K562 (cell line): ENCODE measurements around the gene PPP4R3A. TPM values are rescaled to one million over a fixed set of nuclear protein-coding genes. Genes with fewer than 3 reads are reported as not detected.

Experiments used
- BRCA1 ChIP-seq, 2 experiments: fragments of 450-650 bp in 1 of 2; sonication (generic) in 1 of 2; formaldehyde crosslinking in 1 of 2; IDR thresholded peaks; 2 replicates each; pipeline versions ENCODE4 v1.5.0 to v1.6.1; 2017 to 2020; ENCODE audit warnings: mild to moderate bottlenecking in 1 of 2, missing genetic modification reagents in 1 of 2
- DMBX1 ChIP-seq: fragments of 250-450 bp; sonication (Bioruptor Pico); IDR thresholded peaks from 2 replicates; pipeline ENCODE4 v1.8.0; 2022; ENCODE audit warnings: inconsistent platforms, mild to moderate bottlenecking, moderate library complexity, borderline replicate concordance
- EP400 ChIP-seq: fragments of 450-650 bp; IDR thresholded peaks from 2 replicates; pipeline ENCODE4 v1.6.1; 2017; ENCODE audit warnings: antibody characterized with exemption, mild to moderate bottlenecking, moderate library complexity
- MBD1 ChIP-seq: fragments of 250-450 bp; sonication (Bioruptor Pico); IDR thresholded peaks from 2 replicates; pipeline ENCODE4 v1.8.0; 2022; ENCODE audit warnings: inconsistent platforms
- POLR2G ChIP-seq: fragments of 200-400 bp; formaldehyde crosslinking; IDR thresholded peaks from 2 replicates; pipeline ENCODE4 v1.6.1; 2017; ENCODE audit warnings: low read depth, mild to moderate bottlenecking, antibody characterized with exemption, low read length, moderate library complexity
- POLR3G ChIP-seq: IDR thresholded peaks from 2 replicates; pipeline ENCODE4 v1.6.1; 2011; ENCODE audit not compliant: insufficient read length, insufficient replicate concordance; ENCODE audit errors: extremely low read depth
- POU5F1 ChIP-seq: fragments of 150-350 bp; IDR thresholded peaks from 2 replicates; pipeline ENCODE4 v1.6.1; 2014; ENCODE audit warnings: borderline replicate concordance, low read length, low read depth, mild to moderate bottlenecking; ENCODE audit not compliant: partially characterized antibody
- PREB ChIP-seq: sonication (generic); formaldehyde crosslinking; IDR thresholded peaks from 2 replicates; pipeline ENCODE4 v1.8.1; 2023; ENCODE audit warnings: mild to moderate bottlenecking, missing genetic modification reagents
- SIN3B ChIP-seq: fragments of 450-650 bp; IDR thresholded peaks from 2 replicates; pipeline ENCODE4 v1.6.1; 2017; ENCODE audit warnings: low read depth, mild to moderate bottlenecking, moderate library complexity
- SMAD1 ChIP-seq: fragments of 150-350 bp; IDR thresholded peaks from 2 replicates; pipeline ENCODE4 v1.6.1; 2014; ENCODE audit warnings: low read length, low read depth; ENCODE audit not compliant: partially characterized antibody
- TAF9B ChIP-seq: fragments of 450-650 bp; IDR thresholded peaks from 2 replicates; pipeline ENCODE4 v1.6.1; 2018; ENCODE audit warnings: mild to moderate bottlenecking; ENCODE audit not compliant: partially characterized antibody
- THRB ChIP-seq: fragments of 450-650 bp; formaldehyde crosslinking; conservative IDR thresholded peaks from 2 replicates; pipeline ENCODE4 v1.4.0; 2022; ENCODE audit warnings: mild to moderate bottlenecking, missing genetic modification characterization
- TRIM28 ChIP-seq: fragments of 450-650 bp; IDR thresholded peaks from 2 replicates; pipeline ENCODE4 v1.6.1; 2017
- ZNF232 ChIP-seq: sonication (generic); formaldehyde crosslinking; IDR thresholded peaks from 2 replicates; pipeline ENCODE4 v1.8.0; 2022; ENCODE audit warnings: mild to moderate bottlenecking, missing genetic modification reagents
- ZNF24 ChIP-seq: fragments of 450-650 bp; IDR thresholded peaks from 2 replicates; pipeline ENCODE4 v1.6.1; 2016
- ZNF280B ChIP-seq: fragments of 250-450 bp; sonication (Bioruptor Pico); IDR thresholded peaks from 2 replicates; pipeline ENCODE4 v1.5.1; 2021; ENCODE audit warnings: mild to moderate bottlenecking
- ZNF639 ChIP-seq, 2 experiments: fragments of 200-800 bp in 1 of 2; sonication (Bioruptor generic) in 1 of 2; sonication (generic) in 1 of 2; formaldehyde crosslinking in 1 of 2; IDR thresholded peaks in 1 of 2; conservative IDR thresholded peaks in 1 of 2; 2 replicates each; pipeline versions ENCODE4 v1.5.0 to v1.6.1; 2016 to 2020; ENCODE audit warnings: missing compliant biosample characterization in 1 of 2, missing genetic modification characterization in 1 of 2, missing genetic modification reagents in 1 of 2
- ZNF668 ChIP-seq: fragments of 250-450 bp; sonication (Bioruptor Pico); IDR thresholded peaks from 2 replicates; pipeline ENCODE4 v1.8.0; 2022; ENCODE audit warnings: mild to moderate bottlenecking, inconsistent platforms
- ZNF830 ChIP-seq: fragments of 250-450 bp; sonication (Bioruptor Pico); IDR thresholded peaks from 2 replicates; pipeline ENCODE4 v1.5.0; 2021; ENCODE audit warnings: mild to moderate bottlenecking
- polyA plus RNA-seq, 8 experiments: library from polyadenylated mRNA; depleted of rRNA in 4 of 8; stranded (reverse) in 5 of 8; unstranded in 3 of 8; fragments of >200 nt; fragmentation: Nextera tagmentation in 2 of 8; fragmentation: Illumina TruSeq in 1 of 8; extraction: Ambion mirVana in 2 of 8; extraction: Trizol in 1 of 8; gene quantifications; 2 replicates each; pipeline versions ENCODE4 v1.2.1 to v1.2.3, GENCODE V29; 2011 to 2014; ENCODE audit warnings: inconsistent platforms in 1 of 8, missing spikeins in 1 of 8
- total RNA-seq, 7 experiments: library from RNA; depleted of rRNA in 6 of 7; stranded (reverse); fragments of >200 nt in 6 of 7; fragmentation: Illumina TruSeq in 2 of 7; extraction: Trizol in 2 of 7; gene quantifications; 2 replicates each; pipeline versions ENCODE4 v1.2.1 to v1.2.3, GENCODE V29; 2011 to 2021; ENCODE audit warnings: low replicate concordance in 1 of 7

PPP4R3A gene
- total and polyA plus RNA-seq, 9 of the 15 experiments (the other 6 are each of a cell fraction or from before 2014, with no cell fraction given): 9.5 to 54.9 (median 44.9) TPM

GRCh38 chr14:91510171-91511042 is at the start of gene PPP4R3A (continued):
- peak in 1 of 2 experiments; percentile 99; a peak in 2 of 4 replicates for TF ChIP-seq ZNF639 (CRISPR knock-in tag; conservative IDR thresholded peaks at IDR 0.05 in 1 of 2, IDR thresholded peaks at IDR 0.05 in 1 of 2)
- peak; percentile 80 for TF ChIP-seq SIN3B
- TF ChIP-seq EP400: peak; percentile 94
- no peak for TF ChIP-seq THRB (CRISPR knock-in tag)
- peak; percentile 95 for TF ChIP-seq ZNF24
- no peak for TF ChIP-seq ZNF830 (CRISPR knock-in tag)
- TF ChIP-seq DMBX1 (CRISPR knock-in tag): no peak
- no peak for TF ChIP-seq PREB (CRISPR knock-in tag)
- TF ChIP-seq POU5F1: no peak
- no peak for TF ChIP-seq ZNF668
- no peak for TF ChIP-seq POLR3G
- 0 out of 2 replicates have a peak, but pooled peaks have one; percentile 2 for TF ChIP-seq ZNF232 (CRISPR knock-in tag)
- TF ChIP-seq MBD1 (CRISPR knock-in tag): no peak
- TF ChIP-seq SMAD1: no peak
- TF ChIP-seq ZNF280B: no peak
- peak; percentile 97 for TF ChIP-seq TAF9B
- no peak for TF ChIP-seq BRCA1 (IDR thresholded peaks at IDR 0.05)
- TF ChIP-seq BRCA1 (CRISPR knock-in tag; IDR thresholded peaks at IDR 0.05): no peak
- TF ChIP-seq TRIM28: no peak
- TF ChIP-seq POLR2G: peak; percentile 95
